A549 treated with AZD9567 at 1 μM for 4 hours (cell line): ENCODE measurements around the gene SPRED3. TPM values are rescaled to one million over a fixed set of nuclear protein-coding genes. Genes with fewer than 3 reads are reported as not detected.

Experiments
- total RNA-seq: library from RNA; stranded (reverse); fragments of 200-300 nt; extraction: Qiagen RNA extraction; gene quantifications from 5 replicates; pipeline ENCODE4 v1.2.3, GENCODE V29; 2022; ENCODE audit not compliant: insufficient read depth

The SPRED3 gene
- total RNA-seq = 0.53 to 3.0 TPM (median 2.5 TPM) in 5 replicates

GRCh38 chr19:38388349-38389100, at the start of gene SPRED3:
Gene SPRED3, plus strand, starts transcription at chr19:38388697. Its CDS starts 1,606 bp downstream, at chr19:38390303.

GRCh38 chr19:38374332-38375097, 14.0 kb upstream of the SPRED3 start, which contains the start of gene PSMD8:
Gene PSMD8, plus strand, starts transcription at chr19:38374571. Its CDS starts 31 bp downstream, at chr19:38374602.

GRCh38 chr19:38387550-38388348, 748 bp upstream of the SPRED3 start, which contains the start of gene GGN:
Gene GGN, minus strand, starts transcription at chr19:38388034. Its CDS starts 773 bp downstream, at chr19:38387261.

GRCh38 chr19:38402967-38403674, 14.6 kb downstream of the SPRED3 start, which contains the start of gene FAM98C:
Gene FAM98C, plus strand, starts transcription at chr19:38403093. Its CDS starts 61 bp downstream, at chr19:38403154.

GRCh38 chr19:38425810-38426466, 37.4 kb downstream of the SPRED3 start, which contains the start of gene RASGRP4:
Gene RASGRP4, minus strand, starts transcription at chr19:38426219. Its CDS starts 128 bp downstream, at chr19:38426091.

GRCh38 chr19:38433268-38433733, 44.8 kb downstream of the SPRED3 start, which contains the start of gene RYR1:
Gene RYR1, plus strand, starts transcription at chr19:38433691. Its CDS starts 139 bp downstream, at chr19:38433830.

Other genes with a start within 250 kb of the SPRED3 start
- 3.9 to 5.4 TPM (median 4.7 TPM) in 5 replicates for gene DPF1, start 164.5 kb upstream of the SPRED3 start, total RNA-seq
- gene PPP1R14A, start 132.3 kb upstream of the SPRED3 start, total RNA-seq = 54.7 to 110 TPM (median 98.3 TPM) in 5 replicates
- gene SPINT2, start 124.1 kb upstream of the SPRED3 start, total RNA-seq = 239 to 344 TPM (median 322 TPM) in 5 replicates
- 638 to 747 TPM (median 679 TPM) in 5 replicates for gene C19orf33, start 84.4 kb upstream of the SPRED3 start, total RNA-seq
- 106 to 136 TPM (median 132 TPM) in 5 replicates for gene YIF1B, start 72.8 kb upstream of the SPRED3 start, total RNA-seq
- gene KCNK6, start 68.9 kb upstream of the SPRED3 start, total RNA-seq = 4.3 to 7.1 TPM (median 4.7 TPM) in 5 replicates
- 1.2 to 1.6 TPM (median 1.4 TPM) in 4 of 5 replicates, not detected in the other for gene CATSPERG, start 52.9 kb upstream of the SPRED3 start, total RNA-seq
- gene PSMD8, start 14.1 kb upstream of the SPRED3 start, total RNA-seq = 473 to 538 TPM (median 504 TPM) in 5 replicates
- gene GGN, start 663 bp upstream of the SPRED3 start, total RNA-seq = 0.30 to 0.63 TPM (median 0.43 TPM) in 4 of 5 replicates, not detected in the other
- 4.7 to 26.7 TPM (median 24.0 TPM) in 5 replicates for gene FAM98C, start 14.4 kb downstream of the SPRED3 start, total RNA-seq
- gene RASGRP4, start 37.5 kb downstream of the SPRED3 start, total RNA-seq = 0.03 to 0.17 TPM (median 0.11 TPM) in 4 of 5 replicates, not detected in the other
- 2.8 to 6.2 TPM (median 5.2 TPM) in 5 replicates for gene RYR1, start 45.0 kb downstream of the SPRED3 start, total RNA-seq
- gene MAP4K1, start 229.3 kb downstream of the SPRED3 start, total RNA-seq = 0.78 to 1.1 TPM (median 1.1 TPM) in 4 of 5 replicates, not detected in the other
- 645 to 1,052 TPM (median 725 TPM) in 5 replicates for gene EIF3K, start 230.5 kb downstream of the SPRED3 start, total RNA-seq